Measurements from ENCODE around the gene EVA1C. TPM values are rescaled to one million over a fixed set of nuclear protein-coding genes. Genes with fewer than 3 reads are reported as not detected.

Gene EVA1C
- total and polyA plus RNA-seq, 10 of the 15 experiments (the other 5 are each of a cell fraction or from before 2014, with no cell fraction given): 0.13 to 0.56 (median 0.34) TPM; not detected in 7

GRCh38 chr21:32549440-32549839 is 136.9 kb downstream of the EVA1C start:
- H3K4me2 ChIP-seq (ENCODE audit: control insufficient read depth, insufficient read depth): no peak overlapping the region
- RAD21 ChIA-PET (ENCODE audit: unreplicated experiment): no interaction called here

GRCh38 chr21:32549886-32550285 is 137.4 kb downstream of the EVA1C start:
- no peak overlapping the region for H3K9ac ChIP-seq (ENCODE audit: control insufficient read depth, insufficient read depth, low read length)
- H4K20me1 ChIP-seq (ENCODE audit: control insufficient read depth, insufficient read depth): no peaks in the 10 kb centered on the region
- no TSS peak for BruUV-seq (replicated peaks)
- RAD21 ChIA-PET (ENCODE audit: unreplicated experiment): no interaction called here
- no peaks in the 10 kb centered on the region for H3K4me1 ChIP-seq (ENCODE audit: control insufficient read depth, insufficient read depth, low read length)
- no peak overlapping the region for H3K4me3 ChIP-seq
- no peaks in the 10 kb centered on the region for H3K36me3 ChIP-seq (ENCODE audit: control insufficient read depth in 2 of 2, insufficient read depth in 2 of 2, low read length in 1 of 2)
- intact Hi-C loops (cut with micrococcal nuclease; ENCODE audit: unreplicated experiment): no loop called here
- 10% methylated on average over 3 of the region's 3 CpGs for WGBS (ENCODE audit: insufficient coverage, insufficient replicate concordance, low lambda C conversion rate, missing lambda C conversion rate)
- FAIRE-seq (no peak), DNase-seq (ENCODE audit: low read depth, low spot score) (no peak), ATAC-seq (no peak)
- in situ Hi-C loops (cut with MboI): no loop called here
- CTCF ChIA-PET: interaction anchor here (1.9 kb wide), 1 partner anchor 20 kb away, joined by 4 read pairs; no protein-coding TSS in a partner anchor
- SMC1A ChIA-PET (ENCODE audit: uncharacterized antibody, unreplicated experiment): interaction anchor here (0.7 kb wide), 1 partner anchor 509 kb away, joined by 3 read pairs; no protein-coding TSS in a partner anchor
- no peak overlapping the region for H3K27ac ChIP-seq (ENCODE audit: control insufficient read depth, insufficient read depth)
- no peaks in the 10 kb centered on the region for H3K27me3 ChIP-seq (replicated peaks in 1 of 2; ENCODE audit: control insufficient read depth in 2 of 2, insufficient read depth in 2 of 2, low read length in 1 of 2)
- H3K79me2 ChIP-seq (ENCODE audit: control insufficient read depth, insufficient read depth, low read length): no peaks in the 10 kb centered on the region
- H3K9me3 ChIP-seq (replicated peaks; ENCODE audit: control insufficient read depth, insufficient read depth, low read length): no peaks in the 10 kb centered on the region
- POLR2A ChIA-PET: no interaction called here
- H3K4me2 ChIP-seq (ENCODE audit: control insufficient read depth, insufficient read depth): no peak overlapping the region
- H2AFZ ChIP-seq (ENCODE audit: control insufficient read depth, low read depth, low read length): no peak overlapping the region
- TF ChIP-seq MEF2A (IDR thresholded peaks at IDR 0.05; ENCODE audit: insufficient read depth, low read depth, low read length): no peak
- no peak for TF ChIP-seq CBX5 (IDR thresholded peaks at IDR 0.05; ENCODE audit: low read depth)
- no peak for TF ChIP-seq SUPT20H (IDR thresholded peaks at IDR 0.05; ENCODE audit: borderline replicate concordance, control insufficient read depth, low read depth, low read length)
- no peak for TF ChIP-seq ZBTB40 (IDR thresholded peaks at IDR 0.05; ENCODE audit: borderline replicate concordance)
- TF ChIP-seq ATF7 (IDR thresholded peaks at IDR 0.05; ENCODE audit: low read depth): no peak
- no peak for TF ChIP-seq SMARCA5 (IDR thresholded peaks at IDR 0.05)
- TF ChIP-seq FOXK2 (IDR thresholded peaks at IDR 0.05): no peak
- no peak for TF ChIP-seq TARDBP (IDR thresholded peaks at IDR 0.05; ENCODE audit: borderline replicate concordance)
- TF ChIP-seq SUZ12 (IDR thresholded peaks at IDR 0.05; ENCODE audit: unreplicated experiment): no peak
- TF ChIP-seq BHLHE40 (IDR thresholded peaks at IDR 0.05; ENCODE audit: borderline replicate concordance in 1 of 2, low read depth in 2 of 2, low read length in 1 of 2): no peak
- TF ChIP-seq BRCA1 (IDR thresholded peaks at IDR 0.05; ENCODE audit: low read depth, low read length): no peak
- no peak for TF ChIP-seq CBFB (IDR thresholded peaks at IDR 0.05; ENCODE audit: low read depth)
- no peak for TF ChIP-seq CHD1 (IDR thresholded peaks at IDR 0.05; ENCODE audit: low read depth, low read length)
- no peak for TF ChIP-seq CREB1 (IDR thresholded peaks at IDR 0.05; ENCODE audit: low read depth)

More at GRCh38 chr21:32549440-32549839, 136.9 kb downstream of the EVA1C start:
- no peak for TF ChIP-seq MEF2A (IDR thresholded peaks at IDR 0.05; ENCODE audit: insufficient read depth, low read depth, low read length)
- TF ChIP-seq KLF5 (IDR thresholded peaks at IDR 0.05; ENCODE audit: partially characterized antibody): no peak
- no peak for TF ChIP-seq SMC3 (IDR thresholded peaks at IDR 0.05; ENCODE audit: borderline replicate concordance, low read length)
- TF ChIP-seq CBX5 (IDR thresholded peaks at IDR 0.05; ENCODE audit: low read depth): no peak
- TF ChIP-seq RUNX3 (IDR thresholded peaks at IDR 0.05; ENCODE audit: low read length): no peak
- H3K36me3 ChIP-seq (ENCODE audit: control insufficient read depth in 2 of 2, insufficient read depth in 2 of 2, low read length in 1 of 2): no peaks in the 10 kb centered on the region
- intact Hi-C loops (cut with micrococcal nuclease; ENCODE audit: unreplicated experiment): no loop called here
- no peak overlapping the region for H2AFZ ChIP-seq (ENCODE audit: control insufficient read depth, low read depth, low read length)
- POLR2A ChIA-PET: no interaction called here
- SMC1A ChIA-PET (ENCODE audit: uncharacterized antibody, unreplicated experiment): no interaction called here
- in situ Hi-C loops (cut with MboI): no loop called here
- no peak for FAIRE-seq
- no peak overlapping the region for H3K4me3 ChIP-seq
- no peaks in the 10 kb centered on the region for H3K27me3 ChIP-seq (replicated peaks in 1 of 2; ENCODE audit: control insufficient read depth in 2 of 2, insufficient read depth in 2 of 2, low read length in 1 of 2)
- no peak overlapping the region for H3K27ac ChIP-seq (ENCODE audit: control insufficient read depth, insufficient read depth)
- ATAC-seq: no peak
- H3K4me1 ChIP-seq (ENCODE audit: control insufficient read depth, insufficient read depth, low read length): no peaks in the 10 kb centered on the region
- H3K9me3 ChIP-seq (replicated peaks; ENCODE audit: control insufficient read depth, insufficient read depth, low read length): no peaks in the 10 kb centered on the region
- no TSS peak for BruUV-seq (replicated peaks)
- 0% methylated on average over 1 of the region's 1 CpG for WGBS (ENCODE audit: insufficient coverage, insufficient replicate concordance, low lambda C conversion rate, missing lambda C conversion rate)
- CTCF ChIA-PET: interaction anchor here (1.9 kb wide), 1 partner anchor 20 kb away, joined by 4 read pairs; no protein-coding TSS in a partner anchor
- H4K20me1 ChIP-seq (ENCODE audit: control insufficient read depth, insufficient read depth): no peaks in the 10 kb centered on the region
- H3K9ac ChIP-seq (ENCODE audit: control insufficient read depth, insufficient read depth, low read length): no peak overlapping the region
- no peaks in the 10 kb centered on the region for H3K79me2 ChIP-seq (ENCODE audit: control insufficient read depth, insufficient read depth, low read length)
- DNase-seq (ENCODE audit: low read depth, low spot score): no peak
